H9 (cell line): Measurements from ENCODE around the gene DEGS2. TPM values are rescaled to one million over a fixed set of nuclear protein-coding genes. Genes with fewer than 3 reads are reported as not detected.
A peak's percentile ranks its signal among the peaks of the same experiment; 100 is the strongest.

Experiments used
- DNase-seq: peaks from one replicate; pipeline ENCODE4 v3.0.0-alpha.2; 2017
- H2AFZ ChIP-seq: one replicate; pipeline ENCODE4 v1.6.1; 2013; ENCODE audit warnings: mild to moderate bottlenecking, low read length, control low read depth, moderate library complexity
- H2AK5ac ChIP-seq: 2 replicates; pipeline ENCODE4 v1.6.1; 2013; ENCODE audit warnings: low read length, control low read depth, mixed read lengths; ENCODE audit not compliant: insufficient read length
- H2BK120ac ChIP-seq: one replicate; pipeline ENCODE4 v1.6.1; 2013; ENCODE audit warnings: low read depth, mild to moderate bottlenecking, low read length, control low read depth, inconsistent platforms; ENCODE audit not compliant: poor library complexity, severe bottlenecking
- H2BK12ac ChIP-seq: 2 replicates; pipeline ENCODE4 v1.6.1; 2013; ENCODE audit warnings: low read length, control low read depth, mixed read lengths, low read depth; ENCODE audit not compliant: insufficient read length
- H2BK15ac ChIP-seq: 2 replicates; pipeline ENCODE4 v1.6.1; 2013; ENCODE audit warnings: low read depth, low read length, control low read depth
- H2BK20ac ChIP-seq: one replicate; pipeline ENCODE4 v1.6.1; 2013; ENCODE audit warnings: low read depth, mild to moderate bottlenecking, low read length, control low read depth, inconsistent platforms; ENCODE audit not compliant: poor library complexity, severe bottlenecking
- H2BK5ac ChIP-seq: 2 replicates; pipeline ENCODE4 v1.6.1; 2013; ENCODE audit warnings: low read length, control low read depth, mixed read lengths; ENCODE audit not compliant: insufficient read length
- H3K14ac ChIP-seq: 2 replicates; pipeline ENCODE4 v1.6.1; 2013; ENCODE audit warnings: low read length, control low read depth; ENCODE audit not compliant: insufficient read depth
- H3K18ac ChIP-seq: 2 replicates; pipeline ENCODE4 v1.6.1; 2013; ENCODE audit warnings: low read depth, mild to moderate bottlenecking, mixed read lengths, low read length, control low read depth; ENCODE audit not compliant: insufficient read length
- H3K23ac ChIP-seq: 2 replicates; pipeline ENCODE4 v1.6.1; 2013; ENCODE audit warnings: low read length, control low read depth, mixed read lengths, low read depth; ENCODE audit not compliant: insufficient read length
- H3K23me2 ChIP-seq: 2 replicates; pipeline ENCODE4 v1.6.1; 2013; ENCODE audit warnings: low read depth, mild to moderate bottlenecking, mixed read lengths, low read length, control low read depth; ENCODE audit not compliant: insufficient read length, poor library complexity, severe bottlenecking
- H3K27ac ChIP-seq: 2 replicates; pipeline ENCODE4 v1.5.1; 2013; ENCODE audit warnings: low read length, control low read depth, mixed read lengths, low read depth; ENCODE audit not compliant: insufficient read length
- H3K27me3 ChIP-seq: 2 replicates; pipeline ENCODE4 v1.6.1; 2013; ENCODE audit warnings: low read length, control low read depth, inconsistent platforms; ENCODE audit not compliant: insufficient read depth
- H3K4ac ChIP-seq: 2 replicates; pipeline ENCODE4 v1.6.1; 2013; ENCODE audit warnings: low read depth, mild to moderate bottlenecking, control low read depth, inconsistent platforms, low read length, moderate library complexity
- H3K4me1 ChIP-seq: 2 replicates; pipeline ENCODE4 v1.6.1; 2013; ENCODE audit warnings: low read length, control low read depth, inconsistent platforms; ENCODE audit not compliant: insufficient read depth
- H3K4me2 ChIP-seq: 2 replicates; pipeline ENCODE4 v1.6.1; 2013; ENCODE audit warnings: low read length, control low read depth, mixed read lengths; ENCODE audit not compliant: insufficient read length, insufficient read depth
- H3K56ac ChIP-seq: 2 replicates; pipeline ENCODE4 v1.6.1; 2013; ENCODE audit warnings: low read depth, mild to moderate bottlenecking, mixed read lengths, low read length, control low read depth; ENCODE audit not compliant: insufficient read length
- H3K79me1 ChIP-seq: 2 replicates; pipeline ENCODE4 v1.6.1; 2013; ENCODE audit warnings: low read depth, mild to moderate bottlenecking, moderate library complexity, low read length, control low read depth, inconsistent platforms; ENCODE audit not compliant: insufficient read depth, poor library complexity, severe bottlenecking
- H3K79me2 ChIP-seq: 2 replicates; pipeline ENCODE4 v1.6.1; 2013; ENCODE audit warnings: low read length, control low read depth, inconsistent platforms; ENCODE audit not compliant: insufficient read depth
- H3K9ac ChIP-seq: 2 replicates; pipeline ENCODE4 v1.6.1; 2013; ENCODE audit warnings: low read length, control low read depth, mixed read lengths; ENCODE audit not compliant: insufficient read length; ENCODE audit errors: extremely low read depth
- H3K9me3 ChIP-seq: one replicate; pipeline ENCODE4 v1.6.1; 2013; ENCODE audit warnings: low read depth, low read length, inconsistent platforms; ENCODE audit not compliant: control insufficient read depth
- H3T11ph ChIP-seq: one replicate; pipeline ENCODE4 v1.6.1; 2013; ENCODE audit warnings: mild to moderate bottlenecking, low read length, control low read depth, inconsistent platforms
- H4K20me1 ChIP-seq: one replicate; pipeline ENCODE4 v1.6.1; 2013; ENCODE audit not compliant: control insufficient read depth, insufficient read length, insufficient read depth
- H4K5ac ChIP-seq: 2 replicates; pipeline ENCODE4 v1.6.1; 2013; ENCODE audit warnings: low read depth, mild to moderate bottlenecking, mixed read lengths, low read length, control low read depth; ENCODE audit not compliant: insufficient read length
- H4K8ac ChIP-seq: replicated peaks from 2 replicates; pipeline ENCODE4 v1.6.1; 2013; ENCODE audit warnings: low read length, control low read depth, mixed read lengths, low read depth; ENCODE audit not compliant: insufficient read length
- H4K91ac ChIP-seq: 2 replicates; pipeline ENCODE4 v1.6.1; 2013; ENCODE audit warnings: low read depth, mild to moderate bottlenecking, moderate library complexity, mixed read lengths, low read length, control low read depth; ENCODE audit not compliant: insufficient read length
- H3K27ac Mint-ChIP-seq, 3 experiments: 2 replicates in 2 of 3; 3 replicates in 1 of 3; pipeline ENCODE4 v1.8.0; 2020 to 2021; ENCODE audit warnings: mixed read lengths in 3 of 3, mild to moderate bottlenecking in 1 of 3, moderate library complexity in 1 of 3
- H3K27me3 Mint-ChIP-seq: 2 replicates; pipeline ENCODE4 v1.8.0; 2021; ENCODE audit warnings: low read depth, mild to moderate bottlenecking, moderate library complexity, mixed read lengths
- H3K36me3 Mint-ChIP-seq, 3 experiments: 2 replicates in 2 of 3; 3 replicates in 1 of 3; pipeline ENCODE4 v1.8.0; 2020 to 2021; ENCODE audit warnings: low read depth in 3 of 3, mixed read lengths in 3 of 3; ENCODE audit not compliant: insufficient read depth in 1 of 3
- H3K4me1 Mint-ChIP-seq, 2 experiments: 2 replicates each; pipeline ENCODE4 v1.8.0; 2020; ENCODE audit warnings: mixed read lengths in 2 of 2
- H3K4me3 Mint-ChIP-seq, 2 experiments: 2 replicates in 1 of 2; 3 replicates in 1 of 2; pipeline ENCODE4 v1.8.0; 2020 to 2021; ENCODE audit warnings: mild to moderate bottlenecking in 2 of 2, mixed read lengths in 2 of 2, moderate library complexity in 1 of 2
- H3K9me3 Mint-ChIP-seq, 2 experiments: 2 replicates in 1 of 2; 3 replicates in 1 of 2; pipeline ENCODE4 v1.8.0; 2020; ENCODE audit warnings: mild to moderate bottlenecking in 2 of 2, mixed read lengths in 2 of 2, moderate library complexity in 1 of 2
- WGBS: extraction: QIAGEN DNeasy Blood & Tissue Kit; methylation state at CpG from one replicate; pipeline ENCODE4 v1.1.7; 2013; ENCODE audit warnings: missing lambda C conversion rate, low lambda C conversion rate, mixed read lengths; ENCODE audit not compliant: insufficient read length; ENCODE audit errors: extremely low coverage; 5-methylcytosine and 5-hydroxymethylcytosine counted together
- total RNA-seq: library from RNA; stranded (reverse); gene quantifications from 2 replicates; pipeline ENCODE4 v1.2.1, GENCODE V29; 2021
- TF ChIP-seq, protein P1 (sequence below): fragments of 200-600 bp; sonication (generic); conservative IDR thresholded peaks from 3 replicates; pipeline ENCODE4 v1.8.0; 2021; ENCODE audit warnings: antibody characterized with exemption, mild to moderate bottlenecking

Gene DEGS2
- total RNA-seq, 1 experiment from 2014 or later = 0.72 TPM

DNA sequence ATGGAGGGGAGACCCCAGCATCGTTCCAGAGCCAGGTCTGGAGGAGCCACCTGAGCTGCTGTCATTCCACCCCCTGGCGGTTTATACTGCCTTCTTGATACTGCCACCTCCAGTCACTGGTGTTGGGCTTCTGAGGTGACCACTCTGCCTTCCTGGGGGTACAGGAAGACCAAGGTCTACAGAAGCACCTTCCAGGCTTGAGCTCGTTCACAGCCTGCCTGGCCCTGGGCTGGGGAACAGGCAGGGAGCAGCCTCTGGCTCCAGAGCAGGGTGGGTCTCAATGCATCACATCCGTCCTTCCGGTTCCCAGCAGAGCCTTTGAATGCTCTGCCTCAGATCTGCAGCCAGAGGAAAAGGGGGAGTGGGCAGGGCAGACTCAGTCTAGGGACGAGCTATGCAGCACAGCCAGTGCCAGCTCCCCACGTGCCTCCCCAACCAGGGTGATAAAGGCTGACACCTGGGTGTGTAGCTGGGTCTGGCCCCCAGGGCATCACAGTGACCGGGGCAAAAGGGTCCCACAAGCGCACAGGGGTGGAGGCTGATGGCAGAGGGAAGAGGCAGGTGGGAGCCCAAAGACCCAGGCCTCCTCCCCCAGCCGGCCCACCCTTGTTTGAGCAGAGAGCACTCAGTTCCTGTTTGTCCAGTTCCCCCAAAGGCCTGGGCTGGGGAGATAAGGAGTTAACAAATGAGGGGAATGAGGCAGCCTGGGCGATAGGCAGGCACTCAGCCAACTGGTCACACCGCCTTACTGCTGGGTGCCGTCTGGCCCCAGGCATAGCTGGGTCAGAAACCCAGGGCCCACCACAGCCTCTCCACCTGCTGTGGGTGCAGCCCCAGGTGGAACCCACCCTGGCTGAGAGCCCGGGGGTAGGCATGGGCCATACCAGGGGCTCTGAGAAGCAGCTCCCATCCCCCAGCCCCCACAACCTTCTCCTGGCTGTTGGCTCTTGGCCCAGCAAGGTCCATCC, 17.1 kb downstream of the DEGS2 start:
- DNase-seq = no peak
- no peak overlapping the region for H2BK120ac ChIP-seq
- no peak overlapping the region for H3K23ac ChIP-seq
- H3K18ac ChIP-seq = no peak overlapping the region
- TF ChIP-seq, protein P1, sequence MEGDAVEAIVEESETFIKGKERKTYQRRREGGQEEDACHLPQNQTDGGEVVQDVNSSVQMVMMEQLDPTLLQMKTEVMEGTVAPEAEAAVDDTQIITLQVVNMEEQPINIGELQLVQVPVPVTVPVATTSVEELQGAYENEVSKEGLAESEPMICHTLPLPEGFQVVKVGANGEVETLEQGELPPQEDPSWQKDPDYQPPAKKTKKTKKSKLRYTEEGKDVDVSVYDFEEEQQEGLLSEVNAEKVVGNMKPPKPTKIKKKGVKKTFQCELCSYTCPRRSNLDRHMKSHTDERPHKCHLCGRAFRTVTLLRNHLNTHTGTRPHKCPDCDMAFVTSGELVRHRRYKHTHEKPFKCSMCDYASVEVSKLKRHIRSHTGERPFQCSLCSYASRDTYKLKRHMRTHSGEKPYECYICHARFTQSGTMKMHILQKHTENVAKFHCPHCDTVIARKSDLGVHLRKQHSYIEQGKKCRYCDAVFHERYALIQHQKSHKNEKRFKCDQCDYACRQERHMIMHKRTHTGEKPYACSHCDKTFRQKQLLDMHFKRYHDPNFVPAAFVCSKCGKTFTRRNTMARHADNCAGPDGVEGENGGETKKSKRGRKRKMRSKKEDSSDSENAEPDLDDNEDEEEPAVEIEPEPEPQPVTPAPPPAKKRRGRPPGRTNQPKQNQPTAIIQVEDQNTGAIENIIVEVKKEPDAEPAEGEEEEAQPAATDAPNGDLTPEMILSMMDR = no peak
- no peak overlapping the region for H4K8ac ChIP-seq
- Mint-ChIP-seq H3K4me1 (peaks cover 6 to 10% of the 10 kb centered on the region in 2 experiments), H3K27ac (peak overlapping the region in 1 of 3 experiments; percentile 67; a peak in 1 of 7 replicates), H3K9me3 (no peaks in the 10 kb centered on the region), H3K27me3 (no peaks in the 10 kb centered on the region; the same call in 1 of the 2 replicates), H3K4me3 (peak overlapping the region in 1 of 2 experiments; percentile 46; a peak in 1 of 5 replicates), H3K36me3 (peaks cover 0 to 5% (median 3%) of the 10 kb centered on the region in 3 experiments; a peak in 3 of 7 replicates)
- no peak overlapping the region for H3K27ac ChIP-seq
- H2BK5ac ChIP-seq = no peak overlapping the region
- H3K79me2 ChIP-seq = no peaks in the 10 kb centered on the region
- no peaks in the 10 kb centered on the region for H3K9me3 ChIP-seq
- no peak overlapping the region for H3K4me2 ChIP-seq
- H4K20me1 ChIP-seq = no peaks in the 10 kb centered on the region
- peaks cover 2% of the 10 kb centered on the region; the same call in 1 of the 2 replicates for H3K4me1 ChIP-seq
- WGBS = no CpG with 5 or more reads among the region's 14 CpGs
- H2BK15ac ChIP-seq = no peak overlapping the region
- H4K91ac ChIP-seq = no peak overlapping the region
- H3T11ph ChIP-seq = no peak overlapping the region
- H2AFZ ChIP-seq = no peak overlapping the region
- H2BK20ac ChIP-seq = no peak overlapping the region
- no peak overlapping the region for H3K9ac ChIP-seq
- H3K27me3 ChIP-seq = no peaks in the 10 kb centered on the region
- no peak overlapping the region for H4K5ac ChIP-seq
- no peak overlapping the region for H2BK12ac ChIP-seq
- H3K14ac ChIP-seq = no peak overlapping the region
- no peaks in the 10 kb centered on the region for H3K79me1 ChIP-seq
- no peak overlapping the region for H2AK5ac ChIP-seq
- H3K23me2 ChIP-seq = no peaks in the 10 kb centered on the region
- no peak overlapping the region for H3K56ac ChIP-seq
- H3K4ac ChIP-seq = no peak overlapping the region
